ENCODE measurements around the gene LY6G6F. TPM values are rescaled to one million over a fixed set of nuclear protein-coding genes. Genes with fewer than 3 reads are reported as not detected.
A peak's percentile ranks its signal among the peaks of the same experiment; 100 is the strongest.

Gene LY6G6F
- total and polyA plus RNA-seq, 4 donors = 0.21 to 2.2 TPM; not detected in 2

- Histone ChIP-seq H3K9ac (ENCODE audit: insufficient read depth in 1 of 2, low read length in 2 of 2) (no peak overlapping the region), H3K4me3 (no peak overlapping the region), H3K27ac (ENCODE audit: low read depth in 1 of 2, low read length in 1 of 2) (no peak overlapping the region), H3K36me3 (ENCODE audit: control insufficient read depth in 4 of 4, insufficient read depth in 4 of 4, low read length in 4 of 4) (peaks cover 15 to 60% (median 24%) of the 10 kb centered on the region in 4 donors), H3K9me3 (ENCODE audit: control insufficient read depth in 4 of 4, insufficient read depth in 3 of 4, low read length in 3 of 4) (no peaks in the 10 kb centered on the region), H3K27me3 (ENCODE audit: control insufficient read depth in 3 of 3, insufficient read depth in 3 of 3, low read length in 2 of 3) (no peaks in the 10 kb centered on the region), H3K4me1 (ENCODE audit: control insufficient read depth in 5 of 5, insufficient read depth in 5 of 5, low read length in 5 of 5) (peaks cover 0 to 11% (median 0%) of the 10 kb centered on the region in 5 donors)
- DNase-seq (no peak), ATAC-seq (ENCODE audit: insufficient read depth, low FRiP score) (no peak)
- 89 to 95% methylated on average over 6 of the region's 6 CpGs for WGBS, 2 donors
- TF ChIP-seq CTCF (IDR thresholded peaks at IDR 0.05; ENCODE audit: control extremely low read depth, extremely low read depth) = no peak
These were observed 13.1 kb upstream of the LY6G6F start for GRCh38 chr6:31693535-31693934.

DNA sequence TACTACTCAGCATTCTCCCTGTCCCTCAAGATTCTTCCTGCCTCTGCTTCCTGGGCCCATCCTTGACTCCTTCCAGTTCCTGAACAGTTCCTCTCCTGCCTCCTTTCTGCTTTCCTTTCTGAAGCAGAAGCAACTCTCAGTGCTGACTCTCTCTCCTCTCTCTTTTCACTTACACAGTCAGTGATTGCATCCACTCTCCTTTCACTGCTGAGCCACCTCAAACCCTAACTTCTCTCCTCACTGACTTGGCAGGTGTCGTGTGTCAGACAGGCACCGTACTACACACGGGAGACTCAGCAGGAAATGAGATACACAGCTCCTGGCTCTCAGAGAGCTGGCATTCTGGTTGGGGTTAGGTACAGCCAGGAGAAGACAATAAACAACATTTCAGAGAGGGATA lies 9.1 kb upstream of the LY6G6F start:
- peaks cover 7 to 17% (median 11%) of the 10 kb centered on the region in 5 donors for H3K4me1 ChIP-seq (ENCODE audit: control insufficient read depth in 5 of 5, insufficient read depth in 5 of 5, low read length in 5 of 5)
- H3K9me3 ChIP-seq (ENCODE audit: control insufficient read depth in 4 of 4, insufficient read depth in 3 of 4, low read length in 3 of 4) = no peaks in the 10 kb centered on the region
- H3K9ac ChIP-seq (ENCODE audit: insufficient read depth in 1 of 2, low read length in 2 of 2) = peak overlapping the region in 1 of 2 donors; percentile 25
- H3K27me3 ChIP-seq (ENCODE audit: control insufficient read depth in 3 of 3, insufficient read depth in 3 of 3, low read length in 2 of 3) = no peaks in the 10 kb centered on the region
- peaks cover 12 to 36% (median 21%) of the 10 kb centered on the region in 4 donors for H3K36me3 ChIP-seq (ENCODE audit: control insufficient read depth in 4 of 4, insufficient read depth in 4 of 4, low read length in 4 of 4)
- no peak for DNase-seq
- no peak for TF ChIP-seq CTCF (IDR thresholded peaks at IDR 0.05; ENCODE audit: control extremely low read depth, extremely low read depth)
- no peak overlapping the region for H3K4me3 ChIP-seq
- H3K27ac ChIP-seq (ENCODE audit: low read depth in 1 of 2, low read length in 1 of 2) = no peak overlapping the region
- no peak for ATAC-seq (ENCODE audit: insufficient read depth, low FRiP score)
- 51 to 57% methylated on average over 3 of the region's 3 CpGs for WGBS, 2 donors

- Histone ChIP-seq H3K4me3 (no peak overlapping the region), H3K36me3 (ENCODE audit: control insufficient read depth in 4 of 4, insufficient read depth in 4 of 4, low read length in 4 of 4) (peaks cover 0 to 17% (median 10%) of the 10 kb centered on the region in 4 donors), H3K27ac (ENCODE audit: low read depth in 1 of 2, low read length in 1 of 2) (peak overlapping the region in 1 of 2 donors; percentile 63), H3K4me1 (ENCODE audit: control insufficient read depth in 5 of 5, insufficient read depth in 5 of 5, low read length in 5 of 5) (peaks cover 7 to 17% (median 11%) of the 10 kb centered on the region in 5 donors), H3K9ac (ENCODE audit: insufficient read depth in 1 of 2, low read length in 2 of 2) (no peak overlapping the region), H3K27me3 (ENCODE audit: control insufficient read depth in 3 of 3, insufficient read depth in 3 of 3, low read length in 2 of 3) (no peaks in the 10 kb centered on the region), H3K9me3 (ENCODE audit: control insufficient read depth in 4 of 4, insufficient read depth in 3 of 4, low read length in 3 of 4) (no peaks in the 10 kb centered on the region)
- 84 to 93% methylated on average over 5 of the region's 5 CpGs for WGBS, 2 donors
- no peak for TF ChIP-seq CTCF (IDR thresholded peaks at IDR 0.05; ENCODE audit: control extremely low read depth, extremely low read depth)
- no peak for DNase-seq
- ATAC-seq (ENCODE audit: insufficient read depth, low FRiP score) = no peak
These were observed 5.8 kb upstream of the LY6G6F start for GRCh38 chr6:31700740-31701401.
